HL-60 (cell line): ENCODE data around the gene CASD1.

Source experiments
- CTCF ChIP-seq: IDR thresholded peaks from one replicate; pipeline ENCODE4 v1.5.1; 2011; ENCODE audit warnings: low read length, control low read depth, inconsistent platforms; ENCODE audit not compliant: insufficient read depth
- GABPA ChIP-seq: IDR thresholded peaks from 2 replicates; pipeline ENCODE4 v1.6.1; 2012; ENCODE audit warnings: low read depth
- POLR2AphosphoS5 ChIP-seq: IDR thresholded peaks from 2 replicates; pipeline ENCODE4 v1.6.1; 2012; ENCODE audit warnings: low read depth
- REST ChIP-seq: IDR thresholded peaks from 2 replicates; pipeline ENCODE4 v1.6.1; 2012; ENCODE audit warnings: low read depth; ENCODE audit not compliant: insufficient replicate concordance
- SPI1 ChIP-seq: IDR thresholded peaks from 2 replicates; pipeline ENCODE4 v1.6.1; 2012; ENCODE audit warnings: low read depth, mild to moderate bottlenecking, borderline replicate concordance

- TF ChIP-seq SPI1 (no peak), CTCF (no peak), REST (no peak), POLR2AphosphoS5 (no peak), GABPA (no peak)
Observed at GRCh38 chr7:94584113-94584512, 74.5 kb downstream of the CASD1 start.
